GM18907 (cell line): ENCODE results near the gene EXO5.
"Not testable (repeated sequence)": the region's sequence is repeated elsewhere in the genome, so short reads cannot be mapped to it uniquely, and the experiment has no call there.

Experiments used
- ATAC-seq: cut with Tn5 transposase; IDR thresholded peaks from one replicate; pipeline ENCODE4 v1.9.1; 2021; ENCODE audit warnings: mild to moderate bottlenecking, moderate library complexity; ENCODE audit not compliant: unreplicated experiment

The EXO5 gene

GRCh38 chr1:40508375-40509341, at the start of gene EXO5:
Gene EXO5 (plus strand): TSS chr1:40508767. CDS start chr1:40514545, 5,778 bp downstream.
- ATAC-seq = peak; percentile 86

GRCh38 chr1:40462956-40463590, 45.5 kb upstream of the EXO5 start:
- ATAC-seq = no peak

GRCh38 chr1:40469327-40469726, 39.2 kb upstream of the EXO5 start:
- ATAC-seq = no peak

GRCh38 chr1:40475268-40475667, 33.3 kb upstream of the EXO5 start:
- no peak for ATAC-seq

DNA sequence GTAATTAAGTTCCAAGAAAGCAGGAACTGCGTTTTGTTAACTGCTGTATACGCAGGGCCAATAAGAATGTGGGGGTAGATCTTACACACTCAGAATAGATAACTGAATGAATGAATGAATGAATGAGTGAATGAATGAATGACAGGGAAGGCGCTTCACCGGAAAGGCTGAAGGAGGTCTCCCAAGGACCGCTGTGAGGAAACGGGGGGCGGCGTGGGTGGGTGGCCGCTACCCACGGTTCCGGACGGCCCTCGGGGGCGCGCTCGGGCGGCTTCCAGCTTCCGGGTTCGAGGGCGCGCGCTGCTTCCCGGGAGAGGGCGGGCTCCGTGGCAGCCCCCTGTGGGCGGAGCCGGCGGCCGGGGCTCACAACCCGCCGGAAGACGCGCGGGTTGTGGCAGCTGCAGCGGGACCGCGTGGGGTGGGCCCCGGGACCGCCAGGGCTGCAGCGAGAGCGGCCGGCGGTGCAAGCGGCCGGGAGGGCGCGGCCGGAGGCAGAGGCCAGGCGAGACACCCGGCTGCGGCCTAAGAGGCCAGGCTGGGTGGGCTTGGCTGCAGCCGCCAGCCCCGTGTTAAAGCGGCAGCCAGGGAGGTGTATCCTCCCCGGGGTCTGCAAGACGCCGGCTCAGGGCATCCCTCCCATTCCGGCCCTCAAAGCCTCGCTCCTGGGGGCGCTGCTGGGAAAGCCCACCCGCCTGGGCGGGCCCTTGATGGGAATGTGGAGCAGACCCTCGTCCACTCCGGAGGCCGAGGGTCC, 31.5 kb upstream of the EXO5 start, which contains the start of gene ZFP69:
Gene ZFP69, plus strand, starts transcription at position 367 of the 754 bp plus-strand sequence. CDS start 2,072 bp downstream, outside the sequence.
- peak; percentile 78 for ATAC-seq

GRCh38 chr1:40477678-40478053, 30.9 kb upstream of the EXO5 start:
- ATAC-seq = peak; percentile 31

GRCh38 chr1:40478276-40478675, 30.3 kb upstream of the EXO5 start:
- ATAC-seq = no peak

DNA sequence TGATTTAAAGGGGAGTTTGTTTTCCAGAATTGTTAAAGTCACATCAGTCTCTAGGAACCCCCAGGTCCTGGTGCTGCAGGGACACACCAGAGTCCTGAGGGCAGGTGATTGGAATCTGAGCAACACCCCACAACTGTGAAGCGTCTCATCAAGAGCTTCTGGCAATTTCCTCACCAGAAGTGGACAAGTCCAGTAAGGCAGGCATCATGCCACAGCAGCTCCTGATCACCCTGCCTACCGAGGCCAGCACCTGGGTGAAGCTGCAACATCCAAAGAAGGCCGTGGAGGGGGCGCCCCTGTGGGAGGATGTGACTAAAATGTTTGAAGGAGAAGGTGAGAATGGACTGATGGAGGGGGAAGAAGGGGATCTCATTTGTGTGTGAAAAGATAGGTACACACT, 29.4 kb upstream of the EXO5 start:
- ATAC-seq = no peak

- no peak for ATAC-seq
Observed at GRCh38 chr1:40495315-40495903, 13.2 kb upstream of the EXO5 start.

DNA sequence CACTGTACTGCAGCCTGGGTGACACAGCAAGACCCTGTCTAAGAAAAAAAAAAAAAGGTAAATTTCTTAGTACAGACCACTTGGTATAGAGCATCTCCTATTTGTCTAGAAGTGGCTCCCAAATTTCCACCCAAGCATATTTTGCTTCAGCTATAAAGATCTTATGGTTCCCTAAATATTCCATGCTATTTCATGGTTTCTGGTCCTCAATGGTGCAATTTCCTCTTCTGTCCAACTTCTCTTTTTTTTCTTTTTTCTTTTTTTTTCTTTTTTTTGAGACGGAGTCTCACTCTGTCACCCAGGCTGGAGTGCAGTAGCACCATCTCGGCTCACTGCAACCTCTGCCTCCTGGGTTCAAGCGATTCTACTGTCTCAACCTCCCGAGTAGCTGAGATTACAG, 5.9 kb upstream of the EXO5 start:
- not testable (repeated sequence) for ATAC-seq

- ATAC-seq = no peak
Observed at GRCh38 chr1:40507973-40508372, 594 bp upstream of the EXO5 start.

DNA sequence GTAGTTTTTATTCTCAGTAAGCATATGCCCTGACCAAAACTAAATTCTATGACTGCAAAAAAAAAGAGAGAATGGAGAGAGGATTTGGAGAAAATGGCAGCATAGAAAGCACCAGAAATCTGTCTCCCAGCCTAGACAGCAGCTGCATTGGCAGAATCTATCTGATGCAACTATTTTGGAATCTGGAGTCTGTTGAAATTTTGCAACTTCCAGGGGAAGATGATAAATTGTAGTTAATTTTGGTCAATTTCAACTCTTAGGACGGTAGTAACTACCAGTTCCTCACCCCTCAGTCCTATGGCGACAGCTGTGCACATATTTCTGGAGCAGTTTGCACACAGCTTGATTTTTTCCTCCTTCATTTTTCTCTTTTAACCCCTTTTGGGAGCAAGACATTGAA, 10.9 kb downstream of the EXO5 start:
- no peak for ATAC-seq

DNA sequence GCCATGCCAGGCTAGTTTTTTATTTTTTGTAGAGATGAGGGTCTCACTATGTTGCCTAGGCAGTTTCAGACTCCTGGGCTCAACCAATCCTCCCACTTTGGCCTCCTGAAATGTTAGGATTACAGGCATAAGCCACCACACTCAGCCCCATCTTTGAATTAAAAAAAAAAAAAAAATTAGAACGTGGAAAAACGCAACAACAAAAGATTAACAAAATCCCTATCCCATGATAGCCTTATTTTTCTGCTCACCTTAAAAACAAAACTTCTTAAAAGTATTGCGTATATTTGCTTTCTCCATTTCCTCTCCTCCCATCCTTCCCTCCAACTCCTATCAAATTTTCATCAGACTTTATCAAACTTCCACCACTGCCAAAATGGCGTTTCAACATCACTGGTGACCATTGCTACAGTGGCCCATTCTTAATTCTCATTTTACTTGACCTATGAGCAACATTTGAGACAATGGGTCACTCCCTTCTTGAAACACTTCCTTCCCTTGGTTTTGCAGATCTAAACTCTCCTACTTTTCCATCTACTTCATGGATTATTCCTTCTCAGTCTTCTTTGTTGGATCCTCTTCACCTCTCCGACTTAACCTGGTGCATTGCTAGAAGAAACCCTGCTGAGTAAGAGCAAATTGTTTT, 22.3 kb downstream of the EXO5 start:
- ATAC-seq = peak; percentile 12

- ATAC-seq = peak; percentile 95
Observed at GRCh38 chr1:40531381-40532061, 23.0 kb downstream of the EXO5 start, which contains the start of gene ZNF684. Gene ZNF684 (plus strand): TSS chr1:40531637. CDS start chr1:40533167, 1,530 bp downstream.

GRCh38 chr1:40532062-40532389, 23.5 kb downstream of the EXO5 start:
- ATAC-seq = peak; percentile 4

GRCh38 chr1:40532844-40533424, 24.4 kb downstream of the EXO5 start:
- no peak for ATAC-seq

GRCh38 chr1:40534589-40534988, 26.0 kb downstream of the EXO5 start:
- ATAC-seq = no peak

DNA sequence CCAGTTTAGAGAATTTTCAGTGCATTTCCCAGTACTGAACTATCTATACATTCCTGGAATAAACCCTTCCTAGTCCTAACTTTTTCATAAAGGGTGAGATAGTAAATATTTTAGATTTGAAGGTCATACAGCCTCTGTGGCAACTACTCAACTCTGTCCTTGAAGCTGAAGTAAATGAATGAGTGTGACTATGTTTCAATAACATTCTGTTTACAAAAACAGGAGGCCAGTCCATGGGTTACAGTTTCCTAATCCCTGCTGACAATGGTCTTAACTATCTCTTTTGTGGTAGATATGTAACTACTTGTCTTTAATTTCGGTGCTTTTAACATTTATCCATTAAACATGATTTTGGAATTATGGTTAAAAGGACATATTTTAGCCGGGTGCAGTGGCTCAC, 27.2 kb downstream of the EXO5 start:
- no peak for ATAC-seq

DNA sequence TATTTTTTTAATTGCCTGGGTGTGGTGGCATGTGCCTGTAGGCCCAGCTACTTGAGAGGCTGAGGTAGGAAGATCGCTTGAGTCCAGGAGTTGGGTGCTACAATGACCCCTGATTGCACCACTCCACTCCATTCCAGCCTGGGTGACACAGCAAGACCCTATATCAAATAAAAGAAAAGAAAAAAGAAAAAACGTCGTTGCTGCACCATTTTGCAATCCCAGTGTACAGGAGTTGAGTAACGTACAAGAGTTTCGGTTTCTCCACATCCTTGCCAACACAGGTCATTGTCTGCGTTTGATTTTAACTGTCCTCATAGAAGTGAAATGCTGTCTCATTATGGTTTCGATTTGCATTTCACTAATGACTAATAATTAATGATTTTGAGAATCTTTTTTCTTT, 30.8 kb downstream of the EXO5 start:
- no peak for ATAC-seq
